Measurements from ENCODE around the gene ATP5ME. TPM values are rescaled to one million over a fixed set of nuclear protein-coding genes. Genes with fewer than 3 reads are reported as not detected.

ATP5ME gene
- total RNA-seq, 1 donor from 2014 or later, result 230 TPM

DNA sequence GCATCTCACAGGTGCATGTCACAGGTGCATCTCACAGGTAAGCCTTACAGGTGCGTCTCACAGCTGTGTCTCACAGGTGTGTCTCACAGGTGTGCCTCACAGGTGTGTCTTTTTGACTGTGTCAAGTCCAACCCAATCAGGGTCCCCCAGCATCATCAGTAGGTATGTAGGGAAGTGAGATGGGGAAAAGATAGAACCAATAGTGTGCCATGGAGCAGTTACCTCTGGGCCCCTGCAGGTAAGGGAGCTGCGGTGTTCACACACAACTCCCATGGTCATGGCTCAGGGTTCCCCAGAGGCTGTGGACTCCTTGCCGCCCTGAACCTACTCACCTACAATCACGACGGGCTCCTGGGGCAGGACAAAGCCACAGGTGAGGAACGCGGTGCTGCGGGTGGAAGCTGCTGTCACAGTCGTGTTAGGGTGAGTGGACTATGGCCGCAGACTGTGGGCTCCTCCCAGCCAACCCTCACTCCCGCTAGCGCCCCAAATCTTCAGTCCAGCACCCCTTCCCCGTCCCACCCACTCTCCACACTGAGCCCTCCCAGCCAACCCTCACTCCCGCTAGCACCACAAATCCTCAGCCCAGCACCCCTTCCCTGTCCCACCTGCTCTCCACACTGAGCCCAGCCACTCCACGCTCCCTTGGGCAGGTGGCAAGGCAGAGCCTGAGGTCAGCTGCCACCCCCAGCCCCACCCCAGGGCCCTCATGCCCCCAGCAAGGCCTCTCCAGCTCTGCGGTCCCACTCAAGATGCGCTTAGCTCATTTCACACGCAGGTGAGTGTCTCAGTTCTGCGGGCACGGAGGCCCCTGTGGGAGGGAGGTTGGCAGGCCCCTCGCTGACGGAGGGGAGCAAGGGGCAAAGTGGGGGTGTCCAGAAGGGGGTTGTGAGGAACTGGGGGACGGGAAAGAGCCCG, 50.8 kb downstream of the ATP5ME start:
- H3K27me3 Mint-ChIP-seq (ENCODE audit: unreplicated experiment), result peaks cover 11% of the 10 kb centered on the region
- H3K27ac Mint-ChIP-seq (ENCODE audit: unreplicated experiment), result no peak overlapping the region
- H3K36me3 Mint-ChIP-seq (ENCODE audit: unreplicated experiment), result peaks cover 10% of the 10 kb centered on the region
- H3K4me3 Mint-ChIP-seq (ENCODE audit: unreplicated experiment), result no peak overlapping the region
- no peak for DNase-seq
- peaks cover 6% of the 10 kb centered on the region for H3K4me1 Mint-ChIP-seq (ENCODE audit: low read depth, unreplicated experiment)
- no peak for TF ChIP-seq CTCF (IDR thresholded peaks at IDR 0.05; ENCODE audit: partially characterized antibody, unreplicated experiment)
- peaks cover 11% of the 10 kb centered on the region for H3K9me3 Mint-ChIP-seq (ENCODE audit: unreplicated experiment)

Other genes starting within 250 kb of the ATP5ME start
- 36.7 TPM for gene ZNF721, start 175.1 kb downstream of the ATP5ME start, total RNA-seq (ENCODE audit: unreplicated experiment)
- gene PIGG, start 175.1 kb downstream of the ATP5ME start, total RNA-seq (ENCODE audit: unreplicated experiment), result 96.4 TPM
- 22.7 TPM for gene TMEM271, start 98.0 kb downstream of the ATP5ME start, total RNA-seq (ENCODE audit: unreplicated experiment)
- 2.3 TPM for gene PDE6B, start 48.7 kb downstream of the ATP5ME start, total RNA-seq (ENCODE audit: unreplicated experiment)
- gene MYL5, start 266 bp upstream of the ATP5ME start, total RNA-seq (ENCODE audit: unreplicated experiment), result 13.6 TPM
- not detected for gene SLC49A3, start 14.9 kb upstream of the ATP5ME start, total RNA-seq (ENCODE audit: unreplicated experiment)
- 122 TPM for gene PCGF3, start 31.6 kb upstream of the ATP5ME start, total RNA-seq (ENCODE audit: unreplicated experiment)
- gene CPLX1, start 151.9 kb upstream of the ATP5ME start, total RNA-seq (ENCODE audit: unreplicated experiment), result 115 TPM

All from glutamatergic neuron (in vitro differentiated cells).